OCI-LY7 (cell line): Measurements from ENCODE around the gene PSMD1.

Source experiments
- CTCF ChIP-seq: fragments of 200-600 bp; sonication (generic); conservative IDR thresholded peaks from 2 replicates; pipeline ENCODE4 v1.5.1; 2014; ENCODE audit warnings: mild to moderate bottlenecking, antibody characterized with exemption, low read length, moderate library complexity, mixed read lengths
- EZH2phosphoT487 ChIP-seq: fragments of 200-600 bp; sonication (generic); IDR thresholded peaks from 2 replicates; pipeline ENCODE4 v1.6.1; 2018; ENCODE audit warnings: low read depth, borderline replicate concordance, mild to moderate bottlenecking, mixed run types, antibody characterized with exemption, low read length, moderate library complexity, mixed read lengths

GRCh38 chr2:231039821-231040364 is 16.8 kb upstream of the PSMD1 start:
- TF ChIP-seq CTCF: no peak
- no peak for TF ChIP-seq EZH2phosphoT487
